Activated CD8-positive, alpha-beta T cell treated with anti-CD3 and anti-CD28 coated beads for 36 hours (primary cell): ENCODE data around the gene GYPC. TPM values are rescaled to one million over a fixed set of nuclear protein-coding genes. Genes with fewer than 3 reads are reported as not detected.
"Not testable (repeated sequence)": the region's sequence is repeated elsewhere in the genome, so short reads cannot be mapped to it uniquely, and the experiment has no call there.

Experiments
- ATAC-seq: fragments of 200-7000 bp; cut with Tn5 transposase; one replicate; pipeline ENCODE4 v1.10.0; 2021; ENCODE audit warnings: mild to moderate bottlenecking, moderate library complexity
- CTCF ChIA-PET: fragments of 350-600 bp; sonication (Branson Sonifier 250); formaldehyde crosslinking; loops from one replicate; lab custom pipeline; 2021; ENCODE audit warnings: antibody characterized with exemption; lab: Charles Lee
- POLR2A ChIA-PET: fragments of 350-600 bp; sonication (Branson Sonifier 250); formaldehyde crosslinking; loops from one replicate; lab custom pipeline; 2021; ENCODE audit warnings: antibody characterized with exemption; lab: Charles Lee
- DNase-seq: peaks from one replicate; pipeline ENCODE4 v3.0.0-alpha.2; 2020
- H3K27ac Mint-ChIP-seq: one replicate; pipeline ENCODE4 v1.8.0; 2021; ENCODE audit warnings: mild to moderate bottlenecking, mixed read lengths
- H3K27me3 Mint-ChIP-seq: one replicate; pipeline ENCODE4 v1.8.0; 2021; ENCODE audit warnings: mixed read lengths
- H3K36me3 Mint-ChIP-seq: one replicate; pipeline ENCODE4 v1.8.0; 2021; ENCODE audit warnings: low read depth, mixed read lengths
- H3K4me1 Mint-ChIP-seq: one replicate; pipeline ENCODE4 v1.8.0; 2021; ENCODE audit warnings: low read depth, mixed read lengths
- H3K4me3 Mint-ChIP-seq: one replicate; pipeline ENCODE4 v1.8.0; 2021; ENCODE audit warnings: mild to moderate bottlenecking, moderate library complexity, mixed read lengths
- H3K9me3 Mint-ChIP-seq: one replicate; pipeline ENCODE4 v1.8.0; 2021; ENCODE audit warnings: mixed read lengths
- intact Hi-C: fragments of 100-400 bp; cut with micrococcal nuclease; formaldehyde crosslinking; loops from one replicate; pipeline ENCODE4 v1.10.0; 2022
- total RNA-seq, 2 experiments: library from RNA; stranded (reverse); gene quantifications; one replicate each; pipeline ENCODE4 v1.2.3, GENCODE V29; 2021
- TF ChIP-seq, protein P1 (sequence below): fragments of 200-600 bp; IDR thresholded peaks from one replicate; pipeline ENCODE4 v1.8.0; 2022; ENCODE audit warnings: antibody characterized with exemption, mild to moderate bottlenecking

GYPC gene
- total RNA-seq, 2 experiments from 2014 or later = 172 to 173 TPM

DNA sequence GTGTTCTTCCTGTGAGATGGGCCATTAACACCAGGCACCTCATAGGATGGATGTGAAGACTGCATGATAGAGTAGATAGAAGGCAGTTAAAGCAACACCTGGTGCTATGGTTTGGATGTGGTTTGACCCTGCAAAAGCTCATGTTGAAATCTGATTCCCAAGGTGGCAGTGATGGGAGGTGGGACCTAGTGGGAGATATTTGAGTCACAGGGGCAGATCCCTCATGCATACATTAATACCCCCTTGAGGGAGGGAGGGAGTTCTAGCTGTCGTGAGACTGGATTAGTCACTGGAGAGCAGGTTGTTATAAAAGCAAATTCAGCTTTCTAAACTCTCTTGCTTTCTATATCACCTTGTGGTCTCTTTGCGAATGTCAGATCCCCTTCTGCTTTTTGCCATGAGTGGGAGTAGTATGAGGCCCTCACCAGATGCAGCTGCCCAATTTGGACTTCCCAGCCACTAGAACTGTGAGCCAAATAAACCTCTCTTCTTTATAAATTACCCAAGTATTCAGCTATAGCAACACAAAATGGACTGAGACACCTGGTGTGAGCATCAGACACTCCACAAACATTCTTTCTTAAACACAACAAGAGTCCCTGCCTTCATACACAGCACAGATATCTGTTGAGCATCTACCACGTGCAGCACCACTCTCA, 37.1 kb downstream of the GYPC start:
- H3K27me3 Mint-ChIP-seq, intact Hi-C loops, DNase-seq, H3K27ac Mint-ChIP-seq, H3K4me1 Mint-ChIP-seq, CTCF ChIA-PET, H3K4me3 Mint-ChIP-seq: not testable (repeated sequence)
- ATAC-seq = peak; percentile 55
- Mint-ChIP-seq H3K9me3 (peaks cover 13% of the 10 kb centered on the region), H3K36me3 (peaks cover 86% of the 10 kb centered on the region)
- POLR2A ChIA-PET = interaction anchor here (0.5 kb wide), 1 partner anchor 14 kb away, joined by 4 read pairs; no protein-coding TSS in a partner anchor

DNA sequence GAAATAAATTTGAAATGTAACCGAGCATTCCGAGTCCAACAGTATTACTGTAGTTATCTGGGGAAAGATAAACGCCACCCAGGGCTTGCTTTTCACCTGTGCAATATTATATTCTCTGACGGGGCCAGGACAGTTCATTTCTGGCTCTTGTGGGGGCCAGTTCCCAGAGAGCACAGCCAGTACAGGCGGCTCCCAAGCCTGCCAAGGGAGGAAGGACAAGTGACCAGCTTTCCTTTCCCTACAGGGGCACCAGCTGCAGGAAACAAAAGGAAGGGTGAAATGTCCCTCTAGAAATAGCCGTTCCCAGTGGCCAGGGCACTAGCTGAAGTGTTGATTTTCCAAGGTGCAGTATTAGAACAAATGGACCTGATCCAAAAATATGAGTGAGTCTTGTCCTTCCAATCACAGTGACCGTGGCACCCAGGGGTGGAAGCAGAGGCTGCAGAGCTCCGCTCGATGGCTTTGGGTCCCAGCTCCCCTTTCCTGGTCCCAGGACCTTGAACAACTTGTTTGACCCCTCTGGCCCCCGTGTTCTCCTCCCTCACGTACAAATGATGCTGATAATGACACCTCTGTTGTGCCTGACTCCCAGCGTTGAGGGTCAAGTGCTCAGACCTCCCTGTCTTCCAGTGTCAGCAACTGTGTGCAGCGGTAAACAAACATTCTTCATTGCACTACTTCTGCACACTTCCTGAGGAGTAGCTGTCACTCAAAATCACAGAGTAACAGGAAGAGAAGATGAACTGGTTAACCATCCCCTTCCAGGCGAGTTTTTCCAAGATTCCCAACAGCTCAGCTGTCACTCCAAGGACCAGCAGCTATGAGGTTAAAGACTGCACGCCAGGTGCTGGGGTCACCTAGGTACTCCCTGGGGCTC, 40.9 kb downstream of the GYPC start:
- intact Hi-C loops = no loop called here
- TF ChIP-seq, protein P1, sequence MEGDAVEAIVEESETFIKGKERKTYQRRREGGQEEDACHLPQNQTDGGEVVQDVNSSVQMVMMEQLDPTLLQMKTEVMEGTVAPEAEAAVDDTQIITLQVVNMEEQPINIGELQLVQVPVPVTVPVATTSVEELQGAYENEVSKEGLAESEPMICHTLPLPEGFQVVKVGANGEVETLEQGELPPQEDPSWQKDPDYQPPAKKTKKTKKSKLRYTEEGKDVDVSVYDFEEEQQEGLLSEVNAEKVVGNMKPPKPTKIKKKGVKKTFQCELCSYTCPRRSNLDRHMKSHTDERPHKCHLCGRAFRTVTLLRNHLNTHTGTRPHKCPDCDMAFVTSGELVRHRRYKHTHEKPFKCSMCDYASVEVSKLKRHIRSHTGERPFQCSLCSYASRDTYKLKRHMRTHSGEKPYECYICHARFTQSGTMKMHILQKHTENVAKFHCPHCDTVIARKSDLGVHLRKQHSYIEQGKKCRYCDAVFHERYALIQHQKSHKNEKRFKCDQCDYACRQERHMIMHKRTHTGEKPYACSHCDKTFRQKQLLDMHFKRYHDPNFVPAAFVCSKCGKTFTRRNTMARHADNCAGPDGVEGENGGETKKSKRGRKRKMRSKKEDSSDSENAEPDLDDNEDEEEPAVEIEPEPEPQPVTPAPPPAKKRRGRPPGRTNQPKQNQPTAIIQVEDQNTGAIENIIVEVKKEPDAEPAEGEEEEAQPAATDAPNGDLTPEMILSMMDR = no peak
- Mint-ChIP-seq H3K4me3 (no peak overlapping the region), H3K27me3 (no peaks in the 10 kb centered on the region), H3K27ac (no peak overlapping the region), H3K9me3 (peaks cover 4% of the 10 kb centered on the region), H3K36me3 (peaks cover 75% of the 10 kb centered on the region), H3K4me1 (peaks cover 6% of the 10 kb centered on the region)
- POLR2A ChIA-PET = no interaction called here
- no peak for ATAC-seq
- DNase-seq = no peak
- CTCF ChIA-PET = interaction anchor here (1.6 kb wide), 1 partner anchor 169 kb away, joined by 6 read pairs; no protein-coding TSS in a partner anchor

DNA sequence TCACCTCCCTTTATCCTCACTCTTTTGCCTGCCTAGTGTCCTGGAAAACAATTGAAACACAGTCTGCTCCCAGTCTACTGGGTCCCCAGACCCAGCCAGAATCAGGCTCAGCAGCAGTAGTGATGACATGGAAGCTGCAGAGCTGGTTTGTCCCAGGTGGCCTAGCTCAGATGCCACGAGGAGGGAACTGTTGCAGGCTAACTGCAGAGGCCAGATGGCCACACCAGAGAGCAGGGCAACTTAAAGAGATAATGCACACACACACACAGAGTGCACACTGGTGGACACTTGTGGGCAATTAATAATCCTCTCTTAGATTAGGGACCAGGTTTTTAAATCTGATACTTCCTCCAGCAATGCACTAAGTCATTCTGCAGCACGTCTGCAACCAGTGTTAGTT, 42.4 kb downstream of the GYPC start:
- ChIA-PET CTCF (interaction anchor here (1.6 kb wide), 1 partner anchor 170 kb away, joined by 6 read pairs; no protein-coding TSS in a partner anchor), POLR2A (interaction anchor here (1.2 to 1.5 kb wide), 2 partner anchors 9 to 34 kb away, joined by 3 to 5 read pairs; no protein-coding TSS in a partner anchor)
- intact Hi-C loops = no loop called here
- Mint-ChIP-seq H3K4me3 (no peak overlapping the region), H3K36me3 (peaks cover 60% of the 10 kb centered on the region), H3K4me1 (peaks cover 6% of the 10 kb centered on the region), H3K27me3 (no peaks in the 10 kb centered on the region), H3K9me3 (no peaks in the 10 kb centered on the region), H3K27ac (no peak overlapping the region)
- no peak for ATAC-seq
- TF ChIP-seq, protein P1 = no peak
- DNase-seq = no peak

DNA sequence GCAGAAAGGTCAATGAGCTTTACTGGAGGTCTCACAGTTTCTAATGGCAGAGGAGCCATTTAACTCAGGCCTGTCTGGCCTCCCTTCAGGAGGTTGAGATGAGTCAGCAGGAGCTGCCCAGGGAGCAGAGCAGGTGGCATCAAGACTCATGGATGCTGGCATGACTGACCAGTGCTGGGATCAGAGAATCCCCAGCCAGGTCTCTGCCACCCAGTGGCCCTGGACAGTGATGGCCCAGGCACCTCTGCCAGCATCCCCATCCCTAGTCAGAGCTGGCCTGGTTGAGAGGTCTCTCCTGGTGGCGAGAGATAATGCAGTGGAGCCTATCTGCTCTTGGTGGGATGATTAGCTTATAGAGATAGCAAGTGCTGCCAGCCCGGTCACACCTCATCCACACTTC, 43.1 kb downstream of the GYPC start:
- ChIA-PET CTCF (no interaction called here), POLR2A (interaction anchor here (1.5 kb wide), 1 partner anchor 8 kb away, joined by 5 read pairs; no protein-coding TSS in a partner anchor)
- intact Hi-C loops = no loop called here

More for the DNA sequence above, 43.1 kb downstream of the GYPC start:
- H3K4me3 Mint-ChIP-seq = no peak overlapping the region
- TF ChIP-seq, protein P1 = no peak
- H3K9me3 Mint-ChIP-seq = no peaks in the 10 kb centered on the region
- peaks cover 6% of the 10 kb centered on the region for H3K4me1 Mint-ChIP-seq
- ATAC-seq (no peak), DNase-seq (no peak)
- H3K27me3 Mint-ChIP-seq = no peaks in the 10 kb centered on the region
- H3K27ac Mint-ChIP-seq = no peak overlapping the region
- peaks cover 54% of the 10 kb centered on the region for H3K36me3 Mint-ChIP-seq
